GM12892 (cell line): ENCODE measurements around the gene MAG.

Experiments
- POLR2AphosphoS5 ChIP-seq: IDR thresholded peaks from 2 replicates; pipeline ENCODE4 v1.6.1; 2011; ENCODE audit warnings: low read depth, low read length, control low read depth
- TAF1 ChIP-seq: IDR thresholded peaks from 2 replicates; pipeline ENCODE4 v1.6.1; 2011; ENCODE audit warnings: low read depth, mild to moderate bottlenecking, control low read depth, low read length, borderline replicate concordance

DNA sequence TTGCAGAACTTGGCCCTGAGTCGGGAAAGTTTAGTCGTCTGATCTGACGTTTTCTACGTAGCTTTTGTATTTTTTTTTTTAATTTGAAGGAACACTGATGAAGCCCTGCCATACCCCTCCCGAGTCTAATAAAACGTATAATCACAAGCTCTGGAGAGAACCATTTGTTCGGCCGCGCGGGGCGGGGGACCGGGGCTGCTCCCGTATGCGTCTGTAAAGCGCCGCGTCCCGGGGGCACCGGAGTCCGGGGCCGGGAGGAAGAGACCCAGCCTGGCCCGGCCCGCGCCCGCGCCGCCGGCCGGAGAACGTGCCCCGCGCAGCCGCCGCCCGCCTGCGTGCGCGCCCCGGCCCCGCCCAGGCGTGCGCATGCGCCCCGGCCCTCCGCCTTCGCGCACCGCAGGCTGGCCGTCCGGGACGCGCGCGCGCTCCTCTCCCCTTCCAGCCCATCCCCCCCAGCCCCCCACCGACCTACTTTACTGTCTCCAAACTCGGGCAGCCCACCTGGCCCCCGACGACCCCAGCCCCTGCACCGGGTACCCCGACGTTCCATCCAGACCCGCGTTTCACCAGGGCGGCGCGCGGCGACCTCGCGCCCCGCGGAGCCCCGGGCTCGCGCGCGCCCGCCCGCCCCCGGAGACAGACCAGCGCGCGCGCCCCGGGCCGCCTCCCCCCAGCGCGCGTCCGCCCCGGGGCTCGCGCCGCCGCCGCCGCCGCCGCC, 24.0 kb upstream of the MAG start:
- no peak for TF ChIP-seq TAF1
- 0 out of 2 replicates have a peak, but pooled peaks have one; percentile 44 for TF ChIP-seq POLR2AphosphoS5
